Liver (tissue), 9 donors: ENCODE results near the gene ZFAND2A. TPM values are rescaled to one million over a fixed set of nuclear protein-coding genes. Genes with fewer than 3 reads are reported as not detected.

ENCODE experiments used
- DNase-seq: peaks from one replicate; pipeline ENCODE4 v3.0.0-alpha.2; 2017; ENCODE audit warnings: low spot score
- H3K27ac ChIP-seq, 2 donors: one replicate each; pipeline ENCODE4 v1.7.0; 2013; ENCODE audit warnings: inconsistent platforms in 2 of 2, low read length in 2 of 2, control low read depth in 1 of 2, low read depth in 1 of 2, mild to moderate bottlenecking in 1 of 2
- H3K27me3 ChIP-seq, 4 donors: one replicate each; pipeline versions ENCODE4 v1.6.1 to v1.7.0; 2013; ENCODE audit warnings: low read length in 3 of 4, inconsistent platforms in 1 of 4, mild to moderate bottlenecking in 1 of 4, moderate library complexity in 1 of 4; ENCODE audit not compliant: control insufficient read depth in 4 of 4, insufficient read depth in 4 of 4
- H3K36me3 ChIP-seq, 4 donors: one replicate each; pipeline versions ENCODE4 v1.6.1 to v1.7.0; 2013; ENCODE audit warnings: low read length in 3 of 4, mild to moderate bottlenecking in 3 of 4, low read depth in 1 of 4, moderate library complexity in 1 of 4; ENCODE audit not compliant: control insufficient read depth in 4 of 4, insufficient read depth in 3 of 4
- H3K4me1 ChIP-seq, 4 donors: one replicate each; pipeline versions ENCODE4 v1.6.1 to v1.7.0; 2013; ENCODE audit warnings: low read length in 3 of 4, mild to moderate bottlenecking in 3 of 4, moderate library complexity in 1 of 4; ENCODE audit not compliant: control insufficient read depth in 4 of 4, insufficient read depth in 4 of 4
- H3K4me3 ChIP-seq, 3 donors: one replicate each; pipeline versions ENCODE4 v1.6.1 to v1.7.0; 2013; ENCODE audit warnings: low read length in 3 of 3, control low read depth in 1 of 3, low read depth in 1 of 3, mild to moderate bottlenecking in 1 of 3
- H3K9ac ChIP-seq, 2 donors: one replicate each; pipeline ENCODE4 v1.7.0; 2013; ENCODE audit warnings: low read length in 2 of 2, mild to moderate bottlenecking in 2 of 2, moderate library complexity in 2 of 2, control low read depth in 1 of 2, low read depth in 1 of 2
- H3K9me3 ChIP-seq, 4 donors: one replicate each; pipeline versions ENCODE4 v1.6.1 to v1.7.0; 2013; ENCODE audit warnings: low read length in 3 of 4; ENCODE audit not compliant: control insufficient read depth in 4 of 4
- ATF3 ChIP-seq: IDR thresholded peaks from 2 replicates; pipeline ENCODE4 v1.6.1; 2016; ENCODE audit warnings: antibody characterized with exemption
- EGR1 ChIP-seq, 2 donors: IDR thresholded peaks; 2 replicates each; pipeline ENCODE4 v1.6.1; 2016 to 2018; ENCODE audit warnings: antibody characterized with exemption in 2 of 2, low read depth in 2 of 2
- FOXA1 ChIP-seq: IDR thresholded peaks from 2 replicates; pipeline ENCODE4 v1.6.1; 2016; ENCODE audit warnings: antibody characterized with exemption
- FOXA2 ChIP-seq: IDR thresholded peaks from 2 replicates; pipeline ENCODE4 v1.6.1; 2016; ENCODE audit warnings: antibody characterized with exemption
- GABPA ChIP-seq, 2 donors: IDR thresholded peaks in 1 of 2; conservative IDR thresholded peaks in 1 of 2; 2 replicates each; pipeline ENCODE4 v1.6.1; 2016; ENCODE audit warnings: antibody characterized with exemption in 2 of 2, mild to moderate bottlenecking in 1 of 2, moderate library complexity in 1 of 2
- HNF4A ChIP-seq, 2 donors: conservative IDR thresholded peaks; 2 replicates each; pipeline ENCODE4 v1.6.1; 2016; ENCODE audit warnings: antibody characterized with exemption in 2 of 2, mild to moderate bottlenecking in 2 of 2
- HNF4G ChIP-seq: IDR thresholded peaks from 2 replicates; pipeline ENCODE4 v1.6.1; 2016; ENCODE audit warnings: antibody characterized with exemption
- JUND ChIP-seq, 2 donors: IDR thresholded peaks; 2 replicates each; pipeline ENCODE4 v1.6.1; 2016; ENCODE audit warnings: antibody characterized with exemption in 2 of 2
- RAD21 ChIP-seq, 2 donors: IDR thresholded peaks; 2 replicates each; pipeline ENCODE4 v1.6.1; 2016; ENCODE audit warnings: antibody characterized with exemption in 2 of 2, mild to moderate bottlenecking in 2 of 2
- REST ChIP-seq: IDR thresholded peaks from 2 replicates; pipeline ENCODE4 v1.6.1; 2016; ENCODE audit warnings: antibody characterized with exemption, mild to moderate bottlenecking
- RXRA ChIP-seq, 2 donors: IDR thresholded peaks; 2 replicates each; pipeline ENCODE4 v1.6.1; 2017 to 2018; ENCODE audit warnings: antibody characterized with exemption in 2 of 2, mild to moderate bottlenecking in 1 of 2
- SP1 ChIP-seq: IDR thresholded peaks from 2 replicates; pipeline ENCODE4 v1.6.1; 2018; ENCODE audit warnings: antibody characterized with exemption, mild to moderate bottlenecking
- TAF1 ChIP-seq: conservative IDR thresholded peaks from 2 replicates; pipeline ENCODE4 v1.6.1; 2016; ENCODE audit warnings: antibody characterized with exemption, mild to moderate bottlenecking
- YY1 ChIP-seq: IDR thresholded peaks from 2 replicates; pipeline ENCODE4 v1.6.1; 2016; ENCODE audit warnings: antibody characterized with exemption, mild to moderate bottlenecking
- WGBS: extraction: QIAGEN DNeasy Blood & Tissue Kit; methylation state at CpG from one replicate; pipeline ENCODE4 v1.1.7; 2013; 5-methylcytosine and 5-hydroxymethylcytosine counted together
- polyA plus RNA-seq, 2 donors: library from polyadenylated mRNA; stranded (reverse) in 1 of 2; unstranded in 1 of 2; fragments of 200-250 nt in 1 of 2; fragments of >200 nt in 1 of 2; fragmentation: Nextera tagmentation in 1 of 2; extraction: Ambion mirVana in 1 of 2; gene quantifications; one replicate each; pipeline versions ENCODE4 v1.2.1 to v1.2.3, GENCODE V29; 2013 to 2015
- total RNA-seq, 2 donors: library from RNA; depleted of rRNA; stranded (reverse); fragments of >200 nt; gene quantifications; one replicate each; pipeline ENCODE4 v1.2.3, GENCODE V29; 2014
- TF ChIP-seq, protein P1 (sequence below): IDR thresholded peaks from 2 replicates; pipeline ENCODE4 v1.6.1; 2016; ENCODE audit warnings: antibody characterized with exemption
- TF ChIP-seq, protein P2 (sequence below): fragments of 150-350 bp; IDR thresholded peaks from 2 replicates; pipeline ENCODE4 v1.5.1; 2017; ENCODE audit warnings: improper control_type of control experiment, low read depth, low read length; ENCODE audit not compliant: missing input control
- TF ChIP-seq, protein P3 (sequence below): IDR thresholded peaks from 2 replicates; pipeline ENCODE4 v1.6.1; 2016; ENCODE audit warnings: antibody characterized with exemption
- donor health status: healthy.
- donor health status: healthy.
- donor health status: healthy.
- donor health status: healthy.
- donor health status: healthy.

ZFAND2A gene
- total and polyA plus RNA-seq, 4 donors: 12.5 to 53.3 (median 33.5) TPM

GRCh38 chr7:1121886-1122831 is 37.8 kb downstream of the ZFAND2A start:
- no peaks in the 10 kb centered on the region for H3K9me3 ChIP-seq
- peaks cover 0 to 13% (median 8%) of the 10 kb centered on the region in 4 donors for H3K4me1 ChIP-seq
- no peaks in the 10 kb centered on the region for H3K27me3 ChIP-seq
- no peak overlapping the region for H3K27ac ChIP-seq
- H3K9ac ChIP-seq: no peak overlapping the region
- no peak overlapping the region for H3K4me3 ChIP-seq
- 91% methylated on average over 28 of the region's 28 CpGs for WGBS
- no peak for TF ChIP-seq RXRA (IDR thresholded peaks at IDR 0.05)
- no peak for DNase-seq
- no peaks in the 10 kb centered on the region for H3K36me3 ChIP-seq

GRCh38 chr7:1121476-1121875 is 38.5 kb downstream of the ZFAND2A start:
- H3K27ac ChIP-seq: no peak overlapping the region

More at GRCh38 chr7:1121476-1121875, 38.5 kb downstream of the ZFAND2A start:
- WGBS: 95% methylated on average over 14 of the region's 14 CpGs
- H3K27me3 ChIP-seq: no peaks in the 10 kb centered on the region
- peaks cover 0 to 13% (median 8%) of the 10 kb centered on the region in 4 donors for H3K4me1 ChIP-seq
- H3K9ac ChIP-seq: no peak overlapping the region
- TF ChIP-seq HNF4A (conservative IDR thresholded peaks at IDR 0.05) (no peak), FOXA1 (no peak), EGR1 (IDR thresholded peaks at IDR 0.05; ENCODE audit: low read depth in 2 of 2) (no peak), HNF4G (no peak), GABPA (IDR thresholded peaks at IDR 0.05 in 1 of 2, conservative IDR thresholded peaks at IDR 0.05 in 1 of 2) (no peak), ATF3 (no peak), YY1 (no peak), JUND (IDR thresholded peaks at IDR 0.05) (no peak), RXRA (IDR thresholded peaks at IDR 0.05) (no peak), REST (no peak), TAF1 (no peak), FOXA2 (no peak), SP1 (no peak), RAD21 (IDR thresholded peaks at IDR 0.05) (no peak)
- TF ChIP-seq, protein P1, sequence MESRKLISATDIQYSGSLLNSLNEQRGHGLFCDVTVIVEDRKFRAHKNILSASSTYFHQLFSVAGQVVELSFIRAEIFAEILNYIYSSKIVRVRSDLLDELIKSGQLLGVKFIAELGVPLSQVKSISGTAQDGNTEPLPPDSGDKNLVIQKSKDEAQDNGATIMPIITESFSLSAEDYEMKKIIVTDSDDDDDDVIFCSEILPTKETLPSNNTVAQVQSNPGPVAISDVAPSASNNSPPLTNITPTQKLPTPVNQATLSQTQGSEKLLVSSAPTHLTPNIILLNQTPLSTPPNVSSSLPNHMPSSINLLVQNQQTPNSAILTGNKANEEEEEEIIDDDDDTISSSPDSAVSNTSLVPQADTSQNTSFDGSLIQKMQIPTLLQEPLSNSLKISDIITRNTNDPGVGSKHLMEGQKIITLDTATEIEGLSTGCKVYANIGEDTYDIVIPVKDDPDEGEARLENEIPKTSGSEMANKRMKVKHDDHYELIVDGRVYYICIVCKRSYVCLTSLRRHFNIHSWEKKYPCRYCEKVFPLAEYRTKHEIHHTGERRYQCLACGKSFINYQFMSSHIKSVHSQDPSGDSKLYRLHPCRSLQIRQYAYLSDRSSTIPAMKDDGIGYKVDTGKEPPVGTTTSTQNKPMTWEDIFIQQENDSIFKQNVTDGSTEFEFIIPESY: no peak
- TF ChIP-seq, protein P2, sequence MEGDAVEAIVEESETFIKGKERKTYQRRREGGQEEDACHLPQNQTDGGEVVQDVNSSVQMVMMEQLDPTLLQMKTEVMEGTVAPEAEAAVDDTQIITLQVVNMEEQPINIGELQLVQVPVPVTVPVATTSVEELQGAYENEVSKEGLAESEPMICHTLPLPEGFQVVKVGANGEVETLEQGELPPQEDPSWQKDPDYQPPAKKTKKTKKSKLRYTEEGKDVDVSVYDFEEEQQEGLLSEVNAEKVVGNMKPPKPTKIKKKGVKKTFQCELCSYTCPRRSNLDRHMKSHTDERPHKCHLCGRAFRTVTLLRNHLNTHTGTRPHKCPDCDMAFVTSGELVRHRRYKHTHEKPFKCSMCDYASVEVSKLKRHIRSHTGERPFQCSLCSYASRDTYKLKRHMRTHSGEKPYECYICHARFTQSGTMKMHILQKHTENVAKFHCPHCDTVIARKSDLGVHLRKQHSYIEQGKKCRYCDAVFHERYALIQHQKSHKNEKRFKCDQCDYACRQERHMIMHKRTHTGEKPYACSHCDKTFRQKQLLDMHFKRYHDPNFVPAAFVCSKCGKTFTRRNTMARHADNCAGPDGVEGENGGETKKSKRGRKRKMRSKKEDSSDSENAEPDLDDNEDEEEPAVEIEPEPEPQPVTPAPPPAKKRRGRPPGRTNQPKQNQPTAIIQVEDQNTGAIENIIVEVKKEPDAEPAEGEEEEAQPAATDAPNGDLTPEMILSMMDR: no peak
- TF ChIP-seq, protein P3, sequence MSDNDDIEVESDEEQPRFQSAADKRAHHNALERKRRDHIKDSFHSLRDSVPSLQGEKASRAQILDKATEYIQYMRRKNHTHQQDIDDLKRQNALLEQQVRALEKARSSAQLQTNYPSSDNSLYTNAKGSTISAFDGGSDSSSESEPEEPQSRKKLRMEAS: no peak
- DNase-seq: no peak
- no peaks in the 10 kb centered on the region for H3K36me3 ChIP-seq
- H3K9me3 ChIP-seq: no peaks in the 10 kb centered on the region
- no peak overlapping the region for H3K4me3 ChIP-seq
